Measurements from ENCODE around the gene POU6F2. TPM values are rescaled to one million over a fixed set of nuclear protein-coding genes. Genes with fewer than 3 reads are reported as not detected.
"Not testable (repeated sequence)": the region's sequence is repeated elsewhere in the genome, so short reads cannot be mapped to it uniquely, and the experiment has no call there.

The POU6F2 gene
- total and polyA plus RNA-seq, 2 donors from 2014 or later = 0.47 TPM; not detected in 1

DNA sequence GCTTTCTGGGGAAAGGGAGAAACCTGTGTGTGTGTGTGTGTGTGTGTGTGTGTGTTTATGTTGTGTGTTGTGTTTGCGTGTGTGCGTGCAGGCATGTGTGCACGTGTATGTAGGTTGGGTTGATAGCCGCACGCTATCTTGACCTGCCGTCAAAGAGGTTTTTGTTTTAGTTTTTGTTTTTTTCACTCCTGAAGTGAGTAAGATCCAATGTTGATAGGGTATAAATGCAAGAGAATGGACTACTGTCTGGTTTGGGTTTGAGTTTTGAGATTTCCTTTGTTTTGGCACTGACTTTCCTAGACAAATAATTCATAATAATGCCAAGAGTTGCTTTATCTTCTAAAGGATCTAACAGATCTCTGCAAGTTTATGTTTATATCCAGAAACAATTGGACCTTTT is 27.8 kb downstream of the POU6F2 start:
- TF ChIP-seq, protein P1, sequence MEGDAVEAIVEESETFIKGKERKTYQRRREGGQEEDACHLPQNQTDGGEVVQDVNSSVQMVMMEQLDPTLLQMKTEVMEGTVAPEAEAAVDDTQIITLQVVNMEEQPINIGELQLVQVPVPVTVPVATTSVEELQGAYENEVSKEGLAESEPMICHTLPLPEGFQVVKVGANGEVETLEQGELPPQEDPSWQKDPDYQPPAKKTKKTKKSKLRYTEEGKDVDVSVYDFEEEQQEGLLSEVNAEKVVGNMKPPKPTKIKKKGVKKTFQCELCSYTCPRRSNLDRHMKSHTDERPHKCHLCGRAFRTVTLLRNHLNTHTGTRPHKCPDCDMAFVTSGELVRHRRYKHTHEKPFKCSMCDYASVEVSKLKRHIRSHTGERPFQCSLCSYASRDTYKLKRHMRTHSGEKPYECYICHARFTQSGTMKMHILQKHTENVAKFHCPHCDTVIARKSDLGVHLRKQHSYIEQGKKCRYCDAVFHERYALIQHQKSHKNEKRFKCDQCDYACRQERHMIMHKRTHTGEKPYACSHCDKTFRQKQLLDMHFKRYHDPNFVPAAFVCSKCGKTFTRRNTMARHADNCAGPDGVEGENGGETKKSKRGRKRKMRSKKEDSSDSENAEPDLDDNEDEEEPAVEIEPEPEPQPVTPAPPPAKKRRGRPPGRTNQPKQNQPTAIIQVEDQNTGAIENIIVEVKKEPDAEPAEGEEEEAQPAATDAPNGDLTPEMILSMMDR (IDR thresholded peaks at IDR 0.05; ENCODE audit: borderline replicate concordance, extremely low read depth, insufficient read depth) = no peak
- H3K36me3 ChIP-seq (ENCODE audit: control insufficient read depth in 2 of 3, insufficient read depth in 3 of 3, low read length in 3 of 3) = no peaks in the 10 kb centered on the region
- H3K9me3 ChIP-seq (ENCODE audit: control insufficient read depth in 2 of 3, insufficient read depth in 1 of 3, low read length in 3 of 3) = no peaks in the 10 kb centered on the region
- FAIRE-seq (no peak), DNase-seq (no peak)
- H3K9ac ChIP-seq (ENCODE audit: low read length in 3 of 3) = no peak overlapping the region
- no peak overlapping the region for H3K4me3 ChIP-seq (ENCODE audit: low read length in 3 of 3)
- H3K27ac ChIP-seq (ENCODE audit: low read depth in 2 of 2, low read length in 2 of 2) = no peak overlapping the region
- intact Hi-C loops (cut with DNase I) = no loop called here
- H3K4me1 ChIP-seq (ENCODE audit: control insufficient read depth in 2 of 3, insufficient read depth in 2 of 3, low read depth in 1 of 3, low read length in 3 of 3) = no peaks in the 10 kb centered on the region
- H3K27me3 ChIP-seq (ENCODE audit: control insufficient read depth, insufficient read depth, low read length) = no peaks in the 10 kb centered on the region

DNA sequence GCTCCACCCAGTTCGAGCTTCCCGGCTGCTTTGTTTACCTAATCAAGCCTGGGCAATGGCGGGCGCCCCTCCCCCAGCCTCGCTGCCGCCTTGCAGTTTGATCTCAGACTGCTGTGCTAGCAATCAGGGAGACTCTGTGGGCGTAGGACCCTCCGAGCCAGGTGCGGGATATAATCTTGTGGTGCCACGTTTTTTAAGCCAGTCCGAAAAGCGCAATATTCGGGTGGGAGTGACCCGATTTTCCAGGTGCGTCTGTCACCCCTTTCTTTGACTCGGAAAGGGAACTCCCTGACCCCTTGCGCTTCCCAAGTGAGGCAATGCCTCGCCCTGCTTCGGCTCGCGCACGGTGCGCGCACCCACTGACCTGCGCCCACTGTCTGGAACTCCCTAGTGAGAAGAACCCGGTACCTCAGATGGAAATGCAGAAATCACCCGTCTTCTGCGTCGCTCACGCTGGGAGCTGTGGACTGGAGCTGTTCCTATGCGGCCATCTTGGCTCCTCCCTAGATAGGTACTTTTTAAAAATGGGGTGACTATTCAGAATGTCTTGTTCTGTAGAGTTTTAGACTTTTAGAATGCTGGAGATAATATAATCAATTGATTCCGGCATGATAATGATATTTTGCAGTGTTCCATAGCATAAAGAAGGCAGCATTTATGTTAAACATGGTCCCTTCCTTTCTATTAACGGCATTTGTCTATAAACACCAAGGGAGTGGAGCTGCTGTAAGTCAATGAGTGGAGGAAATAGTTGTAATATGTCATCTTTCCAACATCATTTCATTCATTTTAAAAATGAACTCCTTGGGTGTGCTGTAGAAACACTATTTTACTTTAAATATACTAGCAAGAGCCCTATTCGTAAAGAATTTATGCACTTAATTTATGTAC is 35.6 kb downstream of the POU6F2 start:
- H3K27ac ChIP-seq (ENCODE audit: low read depth in 2 of 2, low read length in 2 of 2); H3K27me3 ChIP-seq (ENCODE audit: control insufficient read depth, insufficient read depth, low read length); H3K36me3 ChIP-seq (ENCODE audit: control insufficient read depth in 2 of 3, insufficient read depth in 3 of 3, low read length in 3 of 3); H3K9ac ChIP-seq (ENCODE audit: low read length in 3 of 3); DNase-seq; intact Hi-C loops (cut with DNase I); H3K4me1 ChIP-seq (ENCODE audit: control insufficient read depth in 2 of 3, insufficient read depth in 2 of 3, low read depth in 1 of 3, low read length in 3 of 3); H3K9me3 ChIP-seq (ENCODE audit: control insufficient read depth in 2 of 3, insufficient read depth in 1 of 3, low read length in 3 of 3); H3K4me3 ChIP-seq (ENCODE audit: low read length in 3 of 3); FAIRE-seq: not testable (repeated sequence)

DNA sequence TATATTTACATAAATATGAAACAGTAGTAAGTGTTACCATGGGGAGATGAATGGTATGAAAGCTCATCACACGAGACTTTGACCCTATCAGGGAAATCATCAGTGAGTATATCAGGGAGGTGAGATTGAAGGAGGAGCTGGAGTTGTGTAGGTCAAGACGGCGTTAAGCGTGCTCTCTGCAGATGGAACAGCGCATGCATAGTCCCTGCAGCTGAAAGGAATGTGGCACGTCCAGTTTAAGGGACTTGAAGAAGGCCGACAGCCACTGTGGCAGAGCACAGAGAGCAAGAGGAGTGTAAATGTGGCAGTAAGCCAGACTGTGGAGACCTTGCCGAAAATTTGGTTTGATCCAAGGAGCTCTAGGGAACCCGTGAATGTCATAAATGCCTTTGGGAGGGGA is 38.9 kb downstream of the POU6F2 start:
- no peak for FAIRE-seq
- DNase-seq = peak in 4 of 5 donors; percentile 45 to 64 (median 56)
- Histone ChIP-seq H3K27me3 (ENCODE audit: control insufficient read depth, insufficient read depth, low read length) (no peaks in the 10 kb centered on the region), H3K4me3 (ENCODE audit: low read length in 3 of 3) (no peak overlapping the region), H3K9me3 (ENCODE audit: control insufficient read depth in 2 of 3, insufficient read depth in 1 of 3, low read length in 3 of 3) (no peaks in the 10 kb centered on the region), H3K4me1 (ENCODE audit: control insufficient read depth in 2 of 3, insufficient read depth in 2 of 3, low read depth in 1 of 3, low read length in 3 of 3) (no peaks in the 10 kb centered on the region), H3K36me3 (ENCODE audit: control insufficient read depth in 2 of 3, insufficient read depth in 3 of 3, low read length in 3 of 3) (no peaks in the 10 kb centered on the region), H3K9ac (ENCODE audit: low read length in 3 of 3) (no peak overlapping the region), H3K27ac (ENCODE audit: low read depth in 2 of 2, low read length in 2 of 2) (no peak overlapping the region)
- intact Hi-C loops (cut with DNase I) = no loop called here
- TF ChIP-seq, protein P1 (IDR thresholded peaks at IDR 0.05; ENCODE audit: borderline replicate concordance, extremely low read depth, insufficient read depth) = no peak

DNA sequence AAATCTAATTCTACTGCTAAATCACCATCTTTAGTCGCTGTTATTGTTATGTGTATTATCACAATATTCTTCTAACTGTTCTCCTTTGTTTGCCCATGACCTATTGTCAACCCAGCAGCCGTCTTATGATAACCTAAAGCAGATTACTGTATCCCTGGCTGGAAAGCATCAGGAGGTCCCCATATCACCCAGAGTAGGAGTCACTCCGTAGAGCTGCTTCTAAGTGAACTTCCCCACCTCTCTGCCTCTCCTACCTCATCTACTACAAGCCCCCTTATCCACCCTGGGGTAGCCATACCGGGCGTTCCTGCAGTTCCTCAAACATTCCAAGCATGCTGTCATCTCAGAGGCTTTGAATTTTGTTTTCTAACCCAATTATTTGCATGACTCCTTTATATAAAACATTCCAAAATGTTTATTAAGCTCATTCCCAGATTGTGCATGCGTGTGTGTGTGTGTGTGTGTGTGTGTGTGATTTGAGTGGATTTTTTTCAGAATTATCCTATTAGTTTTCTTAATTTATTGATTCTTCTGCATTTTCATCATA is 39.7 kb downstream of the POU6F2 start:
- TF ChIP-seq, protein P1 (IDR thresholded peaks at IDR 0.05; ENCODE audit: borderline replicate concordance, extremely low read depth, insufficient read depth) = no peak
- Histone ChIP-seq H3K4me1 (ENCODE audit: control insufficient read depth in 2 of 3, insufficient read depth in 2 of 3, low read depth in 1 of 3, low read length in 3 of 3) (no peaks in the 10 kb centered on the region), H3K27ac (ENCODE audit: low read depth in 2 of 2, low read length in 2 of 2) (no peak overlapping the region), H3K9ac (ENCODE audit: low read length in 3 of 3) (no peak overlapping the region), H3K36me3 (ENCODE audit: control insufficient read depth in 2 of 3, insufficient read depth in 3 of 3, low read length in 3 of 3) (no peaks in the 10 kb centered on the region), H3K9me3 (ENCODE audit: control insufficient read depth in 2 of 3, insufficient read depth in 1 of 3, low read length in 3 of 3) (no peaks in the 10 kb centered on the region), H3K4me3 (ENCODE audit: low read length in 3 of 3) (no peak overlapping the region), H3K27me3 (ENCODE audit: control insufficient read depth, insufficient read depth, low read length) (no peaks in the 10 kb centered on the region)
- DNase-seq (no peak), FAIRE-seq (no peak)
- intact Hi-C loops (cut with DNase I) = no loop called here

Measured in kidney (tissue), 14 donors.